ENCODE results near the gene MMP20. TPM values are rescaled to one million over a fixed set of nuclear protein-coding genes. Genes with fewer than 3 reads are reported as not detected.

The MMP20 gene
- total and polyA plus RNA-seq, 2 of the 13 experiments (the other 11 are each of a cell fraction or from before 2014, with no cell fraction given), result 0.05 TPM; not detected in 1

DNA sequence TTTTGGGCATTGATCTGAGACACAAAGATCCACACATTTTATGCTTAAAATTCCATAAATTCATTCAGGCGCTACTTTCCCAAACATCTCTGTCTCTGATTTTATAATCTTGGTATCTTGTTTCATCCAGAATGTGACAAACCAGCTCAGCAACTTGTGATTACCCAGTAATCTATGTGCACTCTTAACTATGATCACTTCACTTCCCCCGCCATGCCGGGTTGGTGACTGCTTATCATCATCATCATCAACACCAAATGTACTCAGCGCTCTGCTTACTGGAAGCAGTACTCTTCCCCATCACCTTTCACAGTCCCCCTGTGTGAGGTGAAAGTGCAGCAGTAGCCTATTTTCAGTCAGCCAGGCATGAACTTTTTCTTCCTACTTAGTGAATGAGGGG lies 79.4 kb downstream of the MMP20 start:
- H3K36me3 ChIP-seq (replicated peaks in 1 of 2; ENCODE audit: control insufficient read depth in 1 of 2, insufficient read depth in 2 of 2, low read length in 2 of 2), result no peaks in the 10 kb centered on the region
- no peak overlapping the region for H3K9ac ChIP-seq (ENCODE audit: insufficient read depth, low read depth, low read length)
- no peaks in the 10 kb centered on the region for H3K79me2 ChIP-seq (ENCODE audit: insufficient read depth, low read length)
- intact Hi-C loops (cut with micrococcal nuclease; ENCODE audit: unreplicated experiment) (no loop called here), in situ Hi-C loops (cut with HindIII; ENCODE audit: extremely low pct_ligation_motif_present, low pct_unique_long_range_greater_than_20kb) (no loop called here)
- FAIRE-seq, result no peak
- no TSS peak for BruUV-seq (replicated peaks)
- no peak for ATAC-seq
- POLR2A ChIA-PET, result no interaction called here
- DNase-seq (ENCODE audit: low spot score), result no peak
- no peak for TF ChIP-seq ZSCAN25 (CRISPR knock-in tag; IDR thresholded peaks at IDR 0.05)
- no peak for TF ChIP-seq PLRG1 (conservative IDR thresholded peaks at IDR 0.05)
- TF ChIP-seq ZNF136 (CRISPR knock-in tag; IDR thresholded peaks at IDR 0.05; ENCODE audit: low read depth), result no peak
- no peak for TF ChIP-seq RFXANK (CRISPR knock-in tag; IDR thresholded peaks at IDR 0.05)
- no peak for TF ChIP-seq KDM2A (CRISPR knock-in tag; IDR thresholded peaks at IDR 0.05; ENCODE audit: borderline replicate concordance, low read depth)
- no peak for TF ChIP-seq KLF13 (CRISPR knock-in tag; IDR thresholded peaks at IDR 0.05)
- H3K27me3 ChIP-seq (ENCODE audit: control insufficient read depth in 1 of 2, insufficient read depth in 2 of 2, low read length in 2 of 2), result no peaks in the 10 kb centered on the region; a peak in 1 of 5 replicates
- no peaks in the 10 kb centered on the region for H4K20me1 ChIP-seq (ENCODE audit: insufficient read depth, low read length)
- no peak overlapping the region for H3K4me3 ChIP-seq (replicated peaks in 1 of 3; ENCODE audit: insufficient read depth in 1 of 3, low read depth in 2 of 3, low read length in 3 of 3)
- no peak overlapping the region for H3K4me2 ChIP-seq (ENCODE audit: low read depth, low read length)
- no peak overlapping the region for H3K27ac ChIP-seq (ENCODE audit: extremely low read length, insufficient read depth, low read length)
- H3K4me1 ChIP-seq (ENCODE audit: insufficient read depth, low read length), result no peaks in the 10 kb centered on the region
- H3K9me3 ChIP-seq (ENCODE audit: low read length), result no peaks in the 10 kb centered on the region
- 57% methylated on average over 4 of the region's 4 CpGs for WGBS (ENCODE audit: low lambda C conversion rate)
- CTCF ChIA-PET (ENCODE audit: low intra/inter-chr PET ratio, low total read pairs), result no interaction called here
- no peak overlapping the region for H2AFZ ChIP-seq (ENCODE audit: low read length)

DNA sequence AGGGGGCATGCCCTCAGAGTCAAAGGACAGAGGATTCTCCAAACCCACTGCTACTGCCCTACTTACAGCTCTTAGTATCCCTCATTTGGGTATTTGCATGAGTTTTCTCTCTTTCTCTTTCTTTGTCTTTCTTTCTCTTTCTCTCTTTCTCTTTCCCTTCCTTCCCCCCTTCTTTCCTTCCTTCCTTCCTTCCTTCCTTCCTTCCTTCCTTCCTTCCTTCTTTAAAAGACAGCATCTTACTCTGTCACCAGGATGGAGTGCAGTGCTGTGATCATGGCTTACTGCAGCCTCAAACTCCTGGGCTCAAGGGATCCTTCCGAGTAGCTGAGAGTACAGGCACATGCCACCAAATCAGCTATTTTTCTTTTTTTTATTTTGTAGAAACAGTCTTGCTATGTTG lies 80.5 kb downstream of the MMP20 start:
- Histone ChIP-seq H3K27ac (ENCODE audit: extremely low read length, insufficient read depth, low read length) (no peak overlapping the region), H3K27me3 (ENCODE audit: control insufficient read depth in 1 of 2, insufficient read depth in 2 of 2, low read length in 2 of 2) (peaks cover 0 to 2% of the 10 kb centered on the region in 2 experiments; a peak in 1 of 5 replicates), H3K4me3 (replicated peaks in 1 of 3; ENCODE audit: insufficient read depth in 1 of 3, low read depth in 2 of 3, low read length in 3 of 3) (no peak overlapping the region), H3K9ac (ENCODE audit: insufficient read depth, low read depth, low read length) (no peak overlapping the region), H3K4me2 (ENCODE audit: low read depth, low read length) (no peak overlapping the region), H3K36me3 (replicated peaks in 1 of 2; ENCODE audit: control insufficient read depth in 1 of 2, insufficient read depth in 2 of 2, low read length in 2 of 2) (no peaks in the 10 kb centered on the region), H4K20me1 (ENCODE audit: insufficient read depth, low read length) (no peaks in the 10 kb centered on the region), H3K79me2 (ENCODE audit: insufficient read depth, low read length) (no peaks in the 10 kb centered on the region), H2AFZ (ENCODE audit: low read length) (no peak overlapping the region), H3K4me1 (ENCODE audit: insufficient read depth, low read length) (no peaks in the 10 kb centered on the region), H3K9me3 (ENCODE audit: low read length) (no peaks in the 10 kb centered on the region)
- DNase-seq (ENCODE audit: low spot score) (no peak), FAIRE-seq (no peak), ATAC-seq (no peak)
- in situ Hi-C loops (cut with HindIII; ENCODE audit: extremely low pct_ligation_motif_present, low pct_unique_long_range_greater_than_20kb), result no loop called here
- no TSS peak for BruUV-seq (replicated peaks)
- ChIA-PET POLR2A (no interaction called here), CTCF (ENCODE audit: low intra/inter-chr PET ratio, low total read pairs) (no interaction called here)
- 56% methylated on average over 1 of the region's 1 CpG for WGBS (ENCODE audit: low lambda C conversion rate)
- intact Hi-C loops (cut with micrococcal nuclease; ENCODE audit: unreplicated experiment), result no loop called here
- TF ChIP-seq SKIL (CRISPR knock-in tag; IDR thresholded peaks at IDR 0.05; ENCODE audit: borderline replicate concordance) (no peak), MXD1 (CRISPR knock-in tag; IDR thresholded peaks at IDR 0.05) (no peak), DR1 (CRISPR knock-in tag; IDR thresholded peaks at IDR 0.05) (no peak), MXI1 (IDR thresholded peaks at IDR 0.05; ENCODE audit: borderline replicate concordance, low read depth, low read length) (no peak), ZNF703 (CRISPR knock-in tag; IDR thresholded peaks at IDR 0.05; ENCODE audit: borderline replicate concordance) (no peak)

Data from HepG2 (cell line).